A549 (cell line): ENCODE data around the gene ZNF576. TPM values are rescaled to one million over a fixed set of nuclear protein-coding genes. Genes with fewer than 3 reads are reported as not detected.

ENCODE experiments used
- ATAC-seq, 2 experiments: fragments of 200-7000 bp in 1 of 2; fragments of >200 bp in 1 of 2; cut with Nextera tagmentation in 1 of 2; cut with Tn5 transposase in 1 of 2; 3 replicates each; pipeline versions ENCODE4 v1.8.0 to v1.9.1; 2018 to 2020; ENCODE audit warnings: mild to moderate bottlenecking in 1 of 2, moderate library complexity in 1 of 2
- CTCF ChIA-PET: fragments of 300-600 bp; sonication (Branson Sonifier 250); formaldehyde crosslinking; extraction: SDS; loops from one replicate; lab custom pipeline; 2021; ENCODE audit warnings: antibody characterized with exemption, inconsistent platforms; lab: Yijun Ruan, JAX
- POLR2A ChIA-PET: fragments of 350-600 bp; formaldehyde crosslinking; extraction: SDS; loops from one replicate; lab custom pipeline; 2021; ENCODE audit warnings: antibody characterized with exemption, inconsistent platforms; lab: Yijun Ruan, JAX
- DNase-seq, 2 experiments: peaks; one replicate each; pipeline versions ENCODE4 v3.0.0 to v3.0.0-alpha.2; 2011 to 2016; ENCODE audit warnings: low read depth in 1 of 2, low spot score in 1 of 2
- FAIRE-seq: peaks from 2 replicates; lab custom pipeline; 2011; peaks lifted over from hg19 to GRCh38; lab: Jason Lieb, UNC
- H3K27ac ChIP-seq, 2 experiments: fragments of >200 bp; sonication (Bioruptor Twin); formaldehyde crosslinking; 3 replicates each; pipeline ENCODE4 v1.5.1; 2016 to 2017
- H3K4me1 ChIP-seq: fragments of >200 bp; sonication (Bioruptor Twin); formaldehyde crosslinking; 3 replicates; pipeline ENCODE4 v1.6.1; 2016
- H3K4me2 ChIP-seq: fragments of >200 bp; sonication (Bioruptor Twin); formaldehyde crosslinking; 3 replicates; pipeline ENCODE4 v1.6.1; 2016
- H3K4me3 ChIP-seq: fragments of >200 bp; sonication (Bioruptor Twin); formaldehyde crosslinking; 3 replicates; pipeline ENCODE4 v1.5.1; 2016
- H3K9me3 ChIP-seq: fragments of >200 bp; sonication (Bioruptor Twin); formaldehyde crosslinking; 3 replicates; pipeline ENCODE4 v1.6.1; 2016
- BHLHE40 ChIP-seq: IDR thresholded peaks from 2 replicates; pipeline ENCODE4 v1.6.1; 2012; ENCODE audit warnings: low read depth, low read length, inconsistent platforms
- CBX8 ChIP-seq: fragments of 200-600 bp; sonication (generic); IDR thresholded peaks from 2 replicates; pipeline ENCODE4 v1.6.1; 2016
- CEBPB ChIP-seq, 2 experiments: fragments of >200 bp in 1 of 2; sonication (Bioruptor Twin) in 1 of 2; formaldehyde crosslinking in 1 of 2; IDR thresholded peaks; 2 replicates each; pipeline ENCODE4 v1.6.1; 2012 to 2016
- CHD4 ChIP-seq: fragments of 200-600 bp; sonication (generic); IDR thresholded peaks from 2 replicates; pipeline ENCODE4 v1.6.1; 2016; ENCODE audit warnings: antibody characterized with exemption, mild to moderate bottlenecking, borderline replicate concordance
- CTCF ChIP-seq: fragments of >200 bp; sonication (Bioruptor Twin); formaldehyde crosslinking; IDR thresholded peaks from 3 replicates; pipeline ENCODE4 v1.5.1; 2016
- E2F6 ChIP-seq: IDR thresholded peaks from 2 replicates; pipeline ENCODE4 v1.6.1; 2012; ENCODE audit warnings: low read depth, borderline replicate concordance
- EHF ChIP-seq: fragments of 250-450 bp; sonication (Bioruptor Pico); IDR thresholded peaks from 2 replicates; pipeline ENCODE4 v1.5.0; 2020; ENCODE audit warnings: mild to moderate bottlenecking
- EP300 ChIP-seq, 2 experiments: fragments of >200 bp; sonication (Bioruptor Twin); formaldehyde crosslinking; IDR thresholded peaks; 2 replicates in 1 of 2; 3 replicates in 1 of 2; pipeline ENCODE4 v1.6.1; 2016 to 2017
- FOSB ChIP-seq: fragments of 250-450 bp; sonication (Bioruptor Pico); IDR thresholded peaks from 2 replicates; pipeline ENCODE4 v1.5.0; 2020; ENCODE audit warnings: mild to moderate bottlenecking, moderate library complexity
- FOSL2 ChIP-seq, 2 experiments: fragments of 450-650 bp in 1 of 2; fragments of >200 bp in 1 of 2; sonication (Bioruptor Twin) in 1 of 2; formaldehyde crosslinking; IDR thresholded peaks; 2 replicates each; pipeline versions ENCODE4 v1.5.0 to v1.6.1; 2016 to 2020; ENCODE audit warnings: mild to moderate bottlenecking in 1 of 2, moderate library complexity in 1 of 2
- GATA3 ChIP-seq: IDR thresholded peaks from 2 replicates; pipeline ENCODE4 v1.6.1; 2012; ENCODE audit warnings: borderline replicate concordance
- JUN ChIP-seq, 2 experiments: fragments of >200 bp; sonication (Bioruptor Twin); formaldehyde crosslinking; IDR thresholded peaks; 2 replicates in 1 of 2; 3 replicates in 1 of 2; pipeline ENCODE4 v1.6.1; 2016 to 2017
- JUNB ChIP-seq: fragments of >200 bp; sonication (Bioruptor Twin); formaldehyde crosslinking; IDR thresholded peaks from 2 replicates; pipeline ENCODE4 v1.6.1; 2016
- KDM5A ChIP-seq: fragments of 200-600 bp; sonication (generic); IDR thresholded peaks from 2 replicates; pipeline ENCODE4 v1.6.1; 2016; ENCODE audit warnings: antibody characterized with exemption, mild to moderate bottlenecking
- MAX ChIP-seq: IDR thresholded peaks from 2 replicates; pipeline ENCODE4 v1.6.1; 2012
- NPAS2 ChIP-seq: fragments of 250-450 bp; sonication (Bioruptor Pico); IDR thresholded peaks from 2 replicates; pipeline ENCODE4 v1.8.0; 2022; ENCODE audit warnings: mild to moderate bottlenecking, moderate library complexity, borderline replicate concordance
- NR3C1 ChIP-seq: fragments of >200 bp; sonication (Bioruptor Twin); formaldehyde crosslinking; IDR thresholded peaks from 3 replicates; pipeline ENCODE4 v1.6.1; 2017
- POLR2A ChIP-seq: IDR thresholded peaks from 2 replicates; pipeline ENCODE4 v1.6.1; 2012; ENCODE audit warnings: mild to moderate bottlenecking, low read length
- POLR2AphosphoS2 ChIP-seq: conservative IDR thresholded peaks from 2 replicates; pipeline ENCODE4 v1.6.1; 2012; ENCODE audit warnings: low read length, improper control_type of control experiment, inconsistent platforms
- REST ChIP-seq: fragments of 200-600 bp; sonication (generic); IDR thresholded peaks from 2 replicates; pipeline ENCODE4 v1.6.1; 2016; ENCODE audit warnings: antibody characterized with exemption, mild to moderate bottlenecking, moderate library complexity
- SREBF2 ChIP-seq: fragments of 450-650 bp; IDR thresholded peaks from 2 replicates; pipeline ENCODE4 v1.6.1; 2014; ENCODE audit warnings: mild to moderate bottlenecking, moderate library complexity
- TFCP2L1 ChIP-seq: fragments of 250-450 bp; sonication (Bioruptor Pico); IDR thresholded peaks from 2 replicates; pipeline ENCODE4 v1.5.0; 2021; ENCODE audit warnings: mild to moderate bottlenecking
- TP53 ChIP-seq: fragments of 250-450 bp; sonication (Bioruptor Pico); IDR thresholded peaks from 2 replicates; pipeline ENCODE4 v1.5.0; 2021; ENCODE audit warnings: mild to moderate bottlenecking, moderate library complexity
- ZFP36 ChIP-seq: fragments of 450-650 bp; IDR thresholded peaks from 2 replicates; pipeline ENCODE4 v1.6.1; 2014; ENCODE audit warnings: borderline replicate concordance; ENCODE audit not compliant: partially characterized antibody
- ZNF302 ChIP-seq: fragments of 250-450 bp; sonication (Bioruptor Pico); IDR thresholded peaks from 2 replicates; pipeline ENCODE4 v1.9.0; 2021; ENCODE audit warnings: inconsistent platforms, mild to moderate bottlenecking, moderate library complexity
- WGBS: methylation state at CpG from one replicate; pipeline ENCODE4 v1.1.6; 2017; ENCODE audit errors: missing lambda C conversion rate; 5-methylcytosine and 5-hydroxymethylcytosine counted together
- polyA plus RNA-seq, 4 experiments: library from polyadenylated mRNA; depleted of rRNA in 3 of 4; stranded (reverse); fragments of >200 nt; fragmentation: RNase III in 1 of 4; extraction: RNeasy Plus Mini Kit Qiagen cat#74134 plus additional on column Dnase treatment in 1 of 4; gene quantifications; 2 replicates in 3 of 4; 3 replicates in 1 of 4; pipeline ENCODE4 v1.2.3, GENCODE V29; 2011 to 2017

Gene ZNF576
- polyA plus RNA-seq, 2 of the 4 experiments (the other 2 are of a cell fraction) = 10.6 to 16.5 TPM

GRCh38 chr19:43575955-43576878 is 20.2 kb upstream of the ZNF576 start:
- peak in 1 of 2 experiments; percentile 6; a peak in 2 of 6 replicates for ATAC-seq
- CTCF ChIA-PET = interaction anchor here (1.5 to 3.0 kb wide), 5 partner anchors 10 to 129 kb away, joined by 4 to 24 read pairs (median 9); no protein-coding TSS in a partner anchor
- peak overlapping the region; percentile 95 for H3K4me2 ChIP-seq
- POLR2A ChIA-PET = interaction anchor here (1.4 to 2.4 kb wide), 2 partner anchors 8 to 21 kb away, joined by 3 to 17 read pairs; partner anchors contain the start of genes IRGQ and ZNF576
- peak overlapping the region; percentile 84 for H3K4me3 ChIP-seq
- peak overlapping the region; percentile 74 to 86 for H3K27ac ChIP-seq
- TF ChIP-seq KDM5A (no peak), JUNB (no peak), POLR2A (no peak), POLR2AphosphoS2 (no peak), EHF (CRISPR knock-in tag) (no peak), EP300 (IDR thresholded peaks at IDR 0.05) (no peak), GATA3 (no peak), CTCF (no peak), NPAS2 (CRISPR knock-in tag) (no peak), MAX (no peak), FOSL2 (IDR thresholded peaks at IDR 0.05) (no peak), FOSL2 (CRISPR knock-in tag; IDR thresholded peaks at IDR 0.05) (no peak), FOSB (CRISPR knock-in tag) (no peak), TFCP2L1 (no peak), NR3C1 (no peak), CEBPB (IDR thresholded peaks at IDR 0.05) (no peak), CBX8 (no peak), CHD4 (no peak), JUN (IDR thresholded peaks at IDR 0.05) (no peak), BHLHE40 (no peak)
- H3K4me1 ChIP-seq = peaks cover 11% of the 10 kb centered on the region
- DNase-seq = no peak
- 82% methylated on average over 37 of the region's 37 CpGs for WGBS
- no peaks in the 10 kb centered on the region for H3K9me3 ChIP-seq
- FAIRE-seq = no peak

GRCh38 chr19:43578787-43579186 is 17.6 kb upstream of the ZNF576 start:
- Histone ChIP-seq H3K27ac (no peak overlapping the region), H3K9me3 (no peaks in the 10 kb centered on the region), H3K4me3 (no peak overlapping the region), H3K4me2 (no peak overlapping the region), H3K4me1 (peaks cover 11% of the 10 kb centered on the region)
- FAIRE-seq = no peak
- no peak for DNase-seq
- ChIA-PET POLR2A (no interaction called here), CTCF (interaction anchor here (2.0 kb wide), 1 partner anchor 23 kb away, joined by 12 read pairs; no protein-coding TSS in a partner anchor)
- TF ChIP-seq ZNF302 (CRISPR knock-in tag) = no peak
- no peak for TF ChIP-seq MAX
- no peak for TF ChIP-seq SREBF2
- no peak for TF ChIP-seq E2F6
- TF ChIP-seq TP53 (CRISPR knock-in tag) = no peak
- TF ChIP-seq FOSB (CRISPR knock-in tag) = no peak
- no peak for TF ChIP-seq REST
- no peak for TF ChIP-seq ZFP36
- TF ChIP-seq JUN (IDR thresholded peaks at IDR 0.05) = no peak
- 80% methylated on average over 3 of the region's 3 CpGs for WGBS
- ATAC-seq = no peak
